Common myeloid progenitor, CD34-positive (primary cell): Measurements from ENCODE around the gene NDRG2.

Experiments
- CTCF ChIA-PET: fragments of 350-600 bp; sonication (Branson Sonifier 250); formaldehyde crosslinking; loops from one replicate; lab custom pipeline; 2021; ENCODE audit warnings: antibody characterized with exemption; lab: Charles Lee
- POLR2A ChIA-PET: fragments of 350-600 bp; sonication (Branson Sonifier 250); formaldehyde crosslinking; loops from one replicate; lab custom pipeline; 2021; ENCODE audit warnings: antibody characterized with exemption; lab: Charles Lee
- DNase-seq, 3 donors: peaks; one replicate each; pipeline versions ENCODE4 v3.0.0 to v3.0.0-alpha.2; 2013
- H3K27ac ChIP-seq, 2 experiments: 1 replicate in 1 of 2; 2 replicates in 1 of 2; pipeline ENCODE4 v1.7.0; 2013; ENCODE audit warnings: inconsistent platforms in 2 of 2, low read length in 2 of 2, mild to moderate bottlenecking in 2 of 2, low read depth in 1 of 2, moderate library complexity in 1 of 2; ENCODE audit not compliant: severe bottlenecking in 2 of 2, insufficient read depth in 1 of 2, poor library complexity in 1 of 2
- H3K27me3 ChIP-seq, 5 experiments: replicated peaks in 2 of 5; 1 replicate in 3 of 5; 2 replicates in 2 of 5; pipeline versions ENCODE4 v1.6.1 to v1.7.0; 2013; ENCODE audit warnings: low read length in 4 of 5, mild to moderate bottlenecking in 2 of 5, moderate library complexity in 2 of 5, inconsistent platforms in 1 of 5; ENCODE audit not compliant: insufficient read depth in 5 of 5, control insufficient read depth in 4 of 5
- H3K36me3 ChIP-seq, 4 experiments: 1 replicate in 2 of 4; 2 replicates in 2 of 4; pipeline versions ENCODE4 v1.6.1 to v1.7.0; 2013; ENCODE audit warnings: low read length in 3 of 4, control low read depth in 1 of 4, mild to moderate bottlenecking in 1 of 4; ENCODE audit not compliant: control insufficient read depth in 4 of 4, insufficient read depth in 4 of 4
- H3K4me1 ChIP-seq, 4 experiments: 1 replicate in 3 of 4; 2 replicates in 1 of 4; pipeline versions ENCODE4 v1.6.1 to v1.7.1; 2013; ENCODE audit warnings: low read length in 3 of 4, mild to moderate bottlenecking in 3 of 4, control low read depth in 1 of 4, inconsistent platforms in 1 of 4, moderate library complexity in 1 of 4; ENCODE audit not compliant: control insufficient read depth in 4 of 4, insufficient read depth in 4 of 4; ENCODE audit errors: control extremely low read depth in 1 of 4
- H3K4me3 ChIP-seq, 7 experiments: 1 replicate in 4 of 7; 2 replicates in 3 of 7; pipeline versions ENCODE4 v1.5.1 to v1.7.0; 2013; ENCODE audit warnings: mild to moderate bottlenecking in 7 of 7, low read length in 6 of 7, moderate library complexity in 6 of 7, inconsistent platforms in 2 of 7, low read depth in 2 of 7, control low read depth in 1 of 7; ENCODE audit not compliant: insufficient read depth in 4 of 7, control insufficient read depth in 1 of 7; ENCODE audit errors: extremely low read depth in 1 of 7
- H3K9me3 ChIP-seq, 5 experiments: 1 replicate in 4 of 5; 2 replicates in 1 of 5; pipeline versions ENCODE4 v1.6.1 to v1.7.1; 2013; ENCODE audit warnings: low read length in 4 of 5, mild to moderate bottlenecking in 2 of 5, inconsistent platforms in 1 of 5, low read depth in 1 of 5, moderate library complexity in 1 of 5; ENCODE audit not compliant: control insufficient read depth in 4 of 5, insufficient read depth in 2 of 5; ENCODE audit errors: control extremely low read depth in 1 of 5
- WGBS: methylation state at CpG from one replicate; pipeline ENCODE4 v1.1.5; 2013; ENCODE audit not compliant: insufficient coverage; 5-methylcytosine and 5-hydroxymethylcytosine counted together

Gene NDRG2

GRCh38 chr14:21036751-21037150 is 11.9 kb upstream of the NDRG2 start:
- H3K4me1 ChIP-seq = peaks cover 0 to 7% (median 2%) of the 10 kb centered on the region in 4 experiments
- CTCF ChIA-PET = interaction anchor here (1.6 to 6.9 kb wide), 2 partner anchors 10 to 22 kb away, joined by 3 to 155 read pairs; no protein-coding TSS in a partner anchor
- no peak overlapping the region for H3K4me3 ChIP-seq
- peak in 2 of 3 donors; percentile 36 to 46 for DNase-seq
- no peaks in the 10 kb centered on the region for H3K9me3 ChIP-seq
- WGBS = 97% methylated on average over 4 of the region's 7 CpGs
- H3K27ac ChIP-seq = no peak overlapping the region
- H3K27me3 ChIP-seq = peaks cover 0 to 2% (median 0%) of the 10 kb centered on the region in 5 experiments
- POLR2A ChIA-PET = no interaction called here
- no peaks in the 10 kb centered on the region for H3K36me3 ChIP-seq

GRCh38 chr14:21034707-21035106 is 9.8 kb upstream of the NDRG2 start, which contains the start of gene RNASE13:
Gene RNASE13, minus strand, starts transcription at chr14:21034807. Its CDS starts 519 bp downstream, at chr14:21034288.
- ChIA-PET POLR2A (interaction anchor here (0.6 to 1.1 kb wide), 2 partner anchors 19 kb away, joined by 3 read pairs; no protein-coding TSS in a partner anchor), CTCF (interaction anchor here (1.0 to 6.9 kb wide), 3 partner anchors 10 to 43 kb away, joined by 3 to 155 read pairs (median 4); no protein-coding TSS in a partner anchor)
- Histone ChIP-seq H3K4me3 (no peak within 1 kb of the TSS), H3K36me3 (no peaks in the 10 kb centered on the region), H3K27me3 (peaks cover 0 to 3% (median 0%) of the 10 kb centered on the region in 5 experiments), H3K4me1 (peaks cover 0 to 4% (median 1%) of the 10 kb centered on the region in 4 experiments), H3K27ac (no peak within 1 kb of the TSS), H3K9me3 (no peaks in the 10 kb centered on the region)
- WGBS = 91% methylated on average over 3 of the region's 5 CpGs
- DNase-seq = no peak

GRCh38 chr14:21033133-21033698 is 8.4 kb upstream of the NDRG2 start:
- Histone ChIP-seq H3K4me3 (no peak overlapping the region), H3K4me1 (peaks cover 0 to 4% (median 1%) of the 10 kb centered on the region in 4 experiments), H3K27ac (no peak overlapping the region), H3K36me3 (no peaks in the 10 kb centered on the region), H3K9me3 (no peaks in the 10 kb centered on the region), H3K27me3 (peaks cover 0 to 3% (median 0%) of the 10 kb centered on the region in 5 experiments)
- no peak for DNase-seq
- CTCF ChIA-PET = interaction anchor here (1.2 to 6.9 kb wide), 4 partner anchors 15 to 72 kb away, joined by 3 to 155 read pairs (median 8); no protein-coding TSS in a partner anchor
- WGBS = 92% methylated on average over 3 of the region's 4 CpGs
- POLR2A ChIA-PET = no interaction called here

GRCh38 chr14:21032326-21033132 is 7.7 kb upstream of the NDRG2 start:
- peaks cover 0 to 3% (median 0%) of the 10 kb centered on the region in 5 experiments for H3K27me3 ChIP-seq
- no peaks in the 10 kb centered on the region for H3K9me3 ChIP-seq
- CTCF ChIA-PET = interaction anchor here (1.2 to 6.9 kb wide), 7 partner anchors 9 to 72 kb away, joined by 3 to 155 read pairs (median 8); partner anchors contain the start of gene RNASE7
- H3K36me3 ChIP-seq = no peaks in the 10 kb centered on the region
- no peak overlapping the region for H3K4me3 ChIP-seq
- DNase-seq = no peak
- H3K4me1 ChIP-seq = peaks cover 0 to 4% (median 1%) of the 10 kb centered on the region in 4 experiments
- H3K27ac ChIP-seq = no peak overlapping the region
- 100% methylated on average over 2 of the region's 5 CpGs for WGBS
- POLR2A ChIA-PET = no interaction called here

- H3K27ac ChIP-seq = no peak overlapping the region
- DNase-seq = no peak
- 91% methylated on average over 10 of the region's 12 CpGs for WGBS
- H3K36me3 ChIP-seq = no peaks in the 10 kb centered on the region
- H3K4me3 ChIP-seq = no peak overlapping the region
- H3K27me3 ChIP-seq = peaks cover 0 to 6% (median 0%) of the 10 kb centered on the region in 5 experiments
- ChIA-PET CTCF (interaction anchor here (0.8 to 5.5 kb wide), 4 partner anchors 11 to 19 kb away, joined by 3 to 63 read pairs (median 12); partner anchors contain the start of gene RNASE7), POLR2A (no interaction called here)
- peaks cover 0 to 13% (median 3%) of the 10 kb centered on the region in 4 experiments for H3K4me1 ChIP-seq
- H3K9me3 ChIP-seq = no peaks in the 10 kb centered on the region
Observed at GRCh38 chr14:21030531-21030930, 5.7 kb upstream of the NDRG2 start.

GRCh38 chr14:21029917-21030316 is 5.1 kb upstream of the NDRG2 start, which contains the start of gene TPPP2:
Gene TPPP2, plus strand, starts transcription at chr14:21030217. Its CDS starts 365 bp downstream, at chr14:21030582.
- Histone ChIP-seq H3K9me3 (no peaks in the 10 kb centered on the region), H3K36me3 (no peaks in the 10 kb centered on the region), H3K4me3 (no peak within 1 kb of the TSS), H3K27me3 (peaks cover 0 to 6% (median 0%) of the 10 kb centered on the region in 5 experiments), H3K27ac (no peak within 1 kb of the TSS), H3K4me1 (peaks cover 0 to 13% (median 4%) of the 10 kb centered on the region in 4 experiments)
- POLR2A ChIA-PET = no interaction called here
- CTCF ChIA-PET = interaction anchor here (0.8 to 5.5 kb wide), 4 partner anchors 11 to 18 kb away, joined by 3 to 63 read pairs (median 12); partner anchors contain the start of gene RNASE7
- DNase-seq = no peak
- WGBS = 100% methylated on average over 1 of the region's 5 CpGs
